Lung (tissue), 12 donors: ENCODE measurements around the gene MYO1F. TPM values are rescaled to one million over a fixed set of nuclear protein-coding genes. Genes with fewer than 3 reads are reported as not detected.
"Not testable (repeated sequence)": the region's sequence is repeated elsewhere in the genome, so short reads cannot be mapped to it uniquely, and the experiment has no call there.

Source experiments
- ATAC-seq: fragments of 200-7000 bp; cut with Tn5 transposase; one replicate; pipeline ENCODE4 v1.9.1; 2020; ENCODE audit warnings: moderate number of reproducible peaks; ENCODE audit not compliant: insufficient read depth, low FRiP score
- DNase-seq, 3 donors: peaks; one replicate each; pipeline ENCODE4 v3.0.0-alpha.2; 2013 to 2017
- H3K27ac ChIP-seq, 2 donors: one replicate each; pipeline ENCODE4 v1.5.1; 2013; ENCODE audit warnings: mild to moderate bottlenecking in 2 of 2, moderate library complexity in 2 of 2, control low read depth in 1 of 2, inconsistent platforms in 1 of 2, low read depth in 1 of 2, low read length in 1 of 2
- H3K27me3 ChIP-seq, 3 donors: one replicate each; pipeline ENCODE4 v1.5.1; 2013; ENCODE audit warnings: low read length in 2 of 3; ENCODE audit not compliant: control insufficient read depth in 3 of 3, insufficient read depth in 3 of 3
- H3K36me3 ChIP-seq, 4 donors: one replicate each; pipeline ENCODE4 v1.5.1; 2013; ENCODE audit warnings: low read length in 4 of 4, mild to moderate bottlenecking in 1 of 4, moderate library complexity in 1 of 4; ENCODE audit not compliant: control insufficient read depth in 4 of 4, insufficient read depth in 4 of 4
- H3K4me1 ChIP-seq, 5 donors: one replicate each; pipeline ENCODE4 v1.5.1; 2013; ENCODE audit warnings: low read length in 5 of 5, mild to moderate bottlenecking in 2 of 5, moderate library complexity in 1 of 5; ENCODE audit not compliant: control insufficient read depth in 5 of 5, insufficient read depth in 5 of 5
- H3K4me3 ChIP-seq: one replicate; pipeline ENCODE4 v1.5.1; 2013; ENCODE audit warnings: mild to moderate bottlenecking, control low read depth, moderate library complexity
- H3K9ac ChIP-seq, 2 donors: one replicate each; pipeline ENCODE4 v1.5.1; 2013; ENCODE audit warnings: low read length in 2 of 2, control low read depth in 1 of 2; ENCODE audit not compliant: insufficient read depth in 1 of 2
- H3K9me3 ChIP-seq, 4 donors: one replicate each; pipeline ENCODE4 v1.5.1; 2013; ENCODE audit warnings: low read length in 3 of 4, mild to moderate bottlenecking in 1 of 4, moderate library complexity in 1 of 4; ENCODE audit not compliant: control insufficient read depth in 4 of 4, insufficient read depth in 3 of 4
- CTCF ChIP-seq: IDR thresholded peaks from 2 replicates; pipeline ENCODE4 v1.5.1; 2012; ENCODE audit warnings: mild to moderate bottlenecking; ENCODE audit errors: control extremely low read depth, extremely low read depth
- WGBS, 2 donors: extraction: QIAGEN DNeasy Blood & Tissue Kit; methylation state at CpG; one replicate each; pipeline ENCODE4 v1.1.7; 2013; 5-methylcytosine and 5-hydroxymethylcytosine counted together
- polyA plus RNA-seq, 2 donors: library from polyadenylated mRNA; stranded (reverse); fragments of 200-250 nt; gene quantifications; one replicate each; pipeline ENCODE4 v1.2.1, GENCODE V29; 2013
- total RNA-seq, 2 donors: library from RNA; depleted of rRNA in 1 of 2; stranded (reverse); fragments of >200 nt in 1 of 2; gene quantifications; one replicate each; pipeline ENCODE4 v1.2.1, GENCODE V29; 2014 to 2021
- donor health status: control.
- donor health status: control.
- donor health status: Bipolar disorder and iron deficiency.
- donor health status: healthy.
- donor health status: DM: yes; HTN: yes; CAD: no.

MYO1F gene
- total and polyA plus RNA-seq, 4 donors, result 23.4 to 127 (median 73.2) TPM

DNA sequence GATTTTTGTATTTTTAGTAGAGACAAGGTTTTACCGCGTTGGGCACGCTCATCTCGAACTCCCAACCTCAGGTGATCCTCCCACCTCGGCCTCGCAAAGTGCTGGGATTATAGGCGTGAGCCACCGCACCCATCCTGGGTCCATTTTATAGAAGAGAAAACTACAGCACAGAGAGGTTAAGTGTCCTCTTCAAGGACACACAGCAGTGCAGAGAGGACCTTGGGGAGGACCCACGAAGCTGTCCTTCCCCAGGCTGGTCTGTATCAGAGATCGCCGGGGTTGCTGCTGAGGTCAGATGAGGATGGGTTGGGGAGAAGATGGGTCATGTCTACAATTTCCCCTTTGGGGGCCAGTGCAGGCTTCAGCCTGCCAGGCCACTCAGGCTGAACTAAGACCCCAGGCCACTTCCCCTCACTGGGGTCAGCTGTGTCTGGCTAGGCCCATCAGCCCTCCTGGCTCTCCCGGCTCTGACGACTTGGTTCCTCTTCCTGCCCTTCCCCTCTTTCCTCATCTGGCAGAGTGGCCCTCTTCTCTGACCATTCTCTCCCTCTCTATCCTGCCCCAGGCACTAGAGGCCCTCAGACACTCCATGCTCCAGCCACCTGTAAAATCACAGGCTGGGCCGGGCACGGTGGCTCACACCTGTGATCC lies 9.6 kb downstream of the MYO1F start:
- H3K27ac ChIP-seq, result peak overlapping the region in 1 of 2 donors; percentile 39
- ATAC-seq (peak; percentile 24), DNase-seq (no peak)
- peaks cover 0 to 4% (median 0%) of the 10 kb centered on the region in 5 donors for H3K4me1 ChIP-seq
- no peak overlapping the region for H3K4me3 ChIP-seq
- no peak overlapping the region for H3K9ac ChIP-seq
- WGBS, 2 donors, result 72 to 80% methylated on average over 15 of the region's 15 CpGs
- no peak for TF ChIP-seq CTCF
- H3K27me3 ChIP-seq, result no peaks in the 10 kb centered on the region
- H3K9me3 ChIP-seq, result peaks cover 0 to 3% (median 0%) of the 10 kb centered on the region in 4 donors
- no peaks in the 10 kb centered on the region for H3K36me3 ChIP-seq

DNA sequence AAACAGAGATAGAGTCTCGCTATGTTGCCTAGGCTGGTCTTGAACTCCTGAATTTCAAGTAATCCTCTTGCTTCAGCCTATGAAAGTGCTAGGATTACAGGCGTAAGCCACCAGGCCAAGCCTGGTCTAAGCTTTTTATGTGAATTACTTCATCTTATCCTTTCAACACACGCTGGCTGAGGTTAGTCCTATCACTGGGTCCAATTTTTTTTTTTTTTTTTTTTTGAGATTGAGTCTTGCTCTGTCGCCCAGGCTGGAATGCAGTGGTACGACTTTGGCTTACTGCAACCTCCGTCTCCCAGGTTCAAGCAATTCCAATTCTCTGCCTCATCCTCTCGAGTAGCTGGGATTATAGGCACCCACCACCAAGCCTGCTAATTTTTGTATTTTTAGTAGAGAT lies 10.4 kb downstream of the MYO1F start:
- no peaks in the 10 kb centered on the region for H3K36me3 ChIP-seq
- no peak for ATAC-seq
- DNase-seq, result no peak
- H3K27me3 ChIP-seq, result no peaks in the 10 kb centered on the region
- H3K4me3 ChIP-seq, result no peak overlapping the region
- no peak overlapping the region for H3K9ac ChIP-seq
- peaks cover 0 to 3% (median 0%) of the 10 kb centered on the region in 4 donors for H3K9me3 ChIP-seq
- H3K27ac ChIP-seq, result no peak overlapping the region
- peaks cover 0 to 4% (median 0%) of the 10 kb centered on the region in 5 donors for H3K4me1 ChIP-seq
- no peak for TF ChIP-seq CTCF
- 64 to 82% methylated on average over 7 of the region's 7 CpGs for WGBS, 2 donors

GRCh38 chr19:8564866-8565265 lies 12.4 kb downstream of the MYO1F start:
- H3K27me3 ChIP-seq, H3K4me3 ChIP-seq, H3K9ac ChIP-seq, DNase-seq, H3K9me3 ChIP-seq, H3K36me3 ChIP-seq, H3K4me1 ChIP-seq, H3K27ac ChIP-seq, ATAC-seq: not testable (repeated sequence)
- 67 to 80% methylated on average over 8 of the region's 8 CpGs for WGBS, 2 donors

DNA sequence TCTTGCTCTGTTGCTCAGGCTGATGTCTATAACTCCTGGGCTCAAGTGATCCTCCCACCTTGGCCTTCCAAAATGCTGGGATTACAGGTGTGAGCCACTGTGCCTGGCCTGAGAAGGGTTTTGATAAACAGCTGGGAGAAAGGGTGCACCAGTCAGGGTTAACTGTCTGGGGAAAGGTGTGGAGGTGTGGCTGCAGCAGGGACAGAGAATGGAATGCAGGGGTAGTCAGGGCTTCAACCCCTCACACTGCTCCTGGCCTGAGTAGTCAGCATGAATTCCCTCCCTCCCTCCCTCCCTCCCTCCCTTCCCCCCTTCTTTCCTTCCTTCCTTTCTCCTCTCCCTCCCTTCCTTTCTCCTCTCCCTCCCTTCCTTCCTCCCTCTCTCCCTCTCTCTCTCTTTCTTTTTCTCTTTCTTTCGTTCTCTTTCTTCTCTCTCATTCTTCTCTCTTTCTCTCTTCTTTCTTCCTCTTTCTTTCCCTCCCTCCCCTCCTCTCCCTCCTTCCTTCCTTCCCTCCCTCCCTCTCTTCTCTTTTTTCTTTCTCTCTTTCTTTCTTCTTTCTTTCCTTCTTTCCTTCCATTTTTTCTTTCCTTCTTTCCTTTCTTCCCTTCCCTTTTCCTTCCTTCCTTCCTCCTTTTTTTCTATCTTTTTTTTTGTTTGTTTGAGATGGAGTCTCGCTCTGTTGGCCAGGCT lies 16.0 kb downstream of the MYO1F start:
- Histone ChIP-seq H3K27me3 (no peaks in the 10 kb centered on the region), H3K4me3 (no peak overlapping the region), H3K36me3 (no peaks in the 10 kb centered on the region), H3K9me3 (no peaks in the 10 kb centered on the region), H3K4me1 (peaks cover 0 to 3% (median 0%) of the 10 kb centered on the region in 5 donors), H3K9ac (no peak overlapping the region), H3K27ac (no peak overlapping the region)
- no peak for TF ChIP-seq CTCF
- no peak for DNase-seq
- ATAC-seq, result no peak
- WGBS, 2 donors, result 53 to 58% methylated on average over 2 of the region's 2 CpGs
